Epithelial cell of alveolus of lung (primary cell): ENCODE measurements around the gene TOX3. TPM values are rescaled to one million over a fixed set of nuclear protein-coding genes. Genes with fewer than 3 reads are reported as not detected.

Experiments used
- total RNA-seq: library from RNA; depleted of rRNA; stranded (reverse); fragments of >200 nt; gene quantifications from 2 replicates; pipeline ENCODE4 v1.2.1, GENCODE V29; 2015

Gene TOX3
- 5.0 TPM in 1 of 2 replicates, not detected in the other for total RNA-seq

GRCh38 chr16:52547004-52547833 lies at the start of gene TOX3:
TOX3 (minus strand) TSS chr16:52547143; CDS start chr16:52546723, 420 bp downstream.

